ENCODE measurements around the gene SIN3A. TPM values are rescaled to one million over a fixed set of nuclear protein-coding genes. Genes with fewer than 3 reads are reported as not detected.

Gene SIN3A
- total RNA-seq, 1 donor from 2014 or later, result 75.4 TPM

DNA sequence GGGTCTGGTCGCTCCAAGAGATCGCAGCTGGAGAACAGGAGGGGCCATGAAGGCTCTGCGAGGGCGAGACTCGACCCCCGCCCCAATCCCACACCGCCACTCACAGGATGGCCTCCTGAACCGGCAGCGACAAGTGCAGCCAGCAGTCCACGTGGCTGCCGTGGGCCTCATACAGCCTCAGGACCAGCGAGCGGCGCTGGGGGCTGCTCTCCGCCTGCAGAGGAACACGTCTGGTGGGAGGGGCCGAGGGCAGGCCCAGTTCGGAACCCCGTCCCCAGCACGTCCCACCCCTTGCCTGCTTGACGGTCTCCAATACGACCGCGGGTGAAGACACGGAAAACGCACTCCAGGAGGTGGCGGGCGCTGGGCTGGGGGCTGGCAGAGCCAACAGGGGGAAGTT lies 95.5 kb downstream of the SIN3A start:
- Mint-ChIP-seq H3K27ac (no peak overlapping the region), H3K4me3 (no peak overlapping the region), H3K4me1 (ENCODE audit: unreplicated experiment) (no peaks in the 10 kb centered on the region), H3K27me3 (no peaks in the 10 kb centered on the region), H3K9me3 (no peaks in the 10 kb centered on the region), H3K36me3 (no peaks in the 10 kb centered on the region)
- peak; percentile 37 for DNase-seq (ENCODE audit: extremely low spot score, unreplicated experiment)
- TF ChIP-seq, protein P1, sequence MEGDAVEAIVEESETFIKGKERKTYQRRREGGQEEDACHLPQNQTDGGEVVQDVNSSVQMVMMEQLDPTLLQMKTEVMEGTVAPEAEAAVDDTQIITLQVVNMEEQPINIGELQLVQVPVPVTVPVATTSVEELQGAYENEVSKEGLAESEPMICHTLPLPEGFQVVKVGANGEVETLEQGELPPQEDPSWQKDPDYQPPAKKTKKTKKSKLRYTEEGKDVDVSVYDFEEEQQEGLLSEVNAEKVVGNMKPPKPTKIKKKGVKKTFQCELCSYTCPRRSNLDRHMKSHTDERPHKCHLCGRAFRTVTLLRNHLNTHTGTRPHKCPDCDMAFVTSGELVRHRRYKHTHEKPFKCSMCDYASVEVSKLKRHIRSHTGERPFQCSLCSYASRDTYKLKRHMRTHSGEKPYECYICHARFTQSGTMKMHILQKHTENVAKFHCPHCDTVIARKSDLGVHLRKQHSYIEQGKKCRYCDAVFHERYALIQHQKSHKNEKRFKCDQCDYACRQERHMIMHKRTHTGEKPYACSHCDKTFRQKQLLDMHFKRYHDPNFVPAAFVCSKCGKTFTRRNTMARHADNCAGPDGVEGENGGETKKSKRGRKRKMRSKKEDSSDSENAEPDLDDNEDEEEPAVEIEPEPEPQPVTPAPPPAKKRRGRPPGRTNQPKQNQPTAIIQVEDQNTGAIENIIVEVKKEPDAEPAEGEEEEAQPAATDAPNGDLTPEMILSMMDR (conservative IDR thresholded peaks at IDR 0.05), result no peak

DNA sequence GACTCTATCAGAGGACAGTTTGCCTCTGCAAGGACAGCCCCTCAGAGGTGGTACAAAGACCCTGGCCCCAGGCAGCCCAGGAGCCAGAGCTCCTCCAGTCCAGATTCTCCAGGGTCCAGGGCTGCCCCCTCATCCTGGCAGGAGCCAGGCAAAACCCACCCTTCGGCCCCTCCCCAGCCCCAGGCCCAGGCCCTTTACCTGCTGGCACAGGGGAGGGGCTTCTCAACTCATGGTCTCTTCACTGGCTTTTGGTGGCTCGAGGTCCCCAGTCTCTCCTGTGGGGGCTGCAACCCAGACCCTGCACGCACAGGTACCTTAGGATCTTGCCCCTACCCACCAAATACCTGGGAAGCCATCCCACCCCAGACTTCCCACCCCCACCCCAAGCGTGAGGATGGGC lies 96.1 kb downstream of the SIN3A start:
- H3K4me3 Mint-ChIP-seq, result no peak overlapping the region
- no peaks in the 10 kb centered on the region for H3K9me3 Mint-ChIP-seq
- H3K27ac Mint-ChIP-seq, result no peak overlapping the region
- H3K36me3 Mint-ChIP-seq, result no peaks in the 10 kb centered on the region
- no peaks in the 10 kb centered on the region for H3K27me3 Mint-ChIP-seq
- TF ChIP-seq, protein P1 (conservative IDR thresholded peaks at IDR 0.05), result no peak
- no peak for DNase-seq (ENCODE audit: extremely low spot score, unreplicated experiment)
- H3K4me1 Mint-ChIP-seq (ENCODE audit: unreplicated experiment), result no peaks in the 10 kb centered on the region

DNA sequence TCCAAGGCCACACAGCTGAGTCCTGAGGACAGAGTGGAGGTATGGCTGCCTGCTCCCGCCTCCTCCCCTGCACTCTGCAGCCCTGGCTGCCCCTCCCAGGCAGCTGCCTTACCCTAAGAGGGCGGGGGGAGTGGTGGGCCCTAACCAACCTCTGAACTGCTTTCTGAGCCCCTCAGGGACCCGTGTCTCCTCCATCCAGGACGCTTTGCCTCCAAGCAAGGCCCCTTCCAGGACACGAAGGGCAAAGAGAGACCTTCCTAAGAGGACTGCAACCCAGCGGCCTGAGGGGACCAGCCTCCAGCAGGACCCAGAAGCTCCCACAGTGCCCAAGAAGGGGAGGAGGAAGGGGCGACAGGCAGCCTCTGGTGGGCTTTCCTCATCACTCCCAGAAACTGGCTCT lies 97.0 kb downstream of the SIN3A start:
- Mint-ChIP-seq H3K27me3 (no peaks in the 10 kb centered on the region), H3K36me3 (no peaks in the 10 kb centered on the region), H3K4me1 (ENCODE audit: unreplicated experiment) (no peaks in the 10 kb centered on the region), H3K9me3 (no peaks in the 10 kb centered on the region), H3K27ac (no peak overlapping the region), H3K4me3 (no peak overlapping the region)
- no peak for DNase-seq (ENCODE audit: extremely low spot score, unreplicated experiment)
- TF ChIP-seq, protein P1 (conservative IDR thresholded peaks at IDR 0.05), result no peak

DNA sequence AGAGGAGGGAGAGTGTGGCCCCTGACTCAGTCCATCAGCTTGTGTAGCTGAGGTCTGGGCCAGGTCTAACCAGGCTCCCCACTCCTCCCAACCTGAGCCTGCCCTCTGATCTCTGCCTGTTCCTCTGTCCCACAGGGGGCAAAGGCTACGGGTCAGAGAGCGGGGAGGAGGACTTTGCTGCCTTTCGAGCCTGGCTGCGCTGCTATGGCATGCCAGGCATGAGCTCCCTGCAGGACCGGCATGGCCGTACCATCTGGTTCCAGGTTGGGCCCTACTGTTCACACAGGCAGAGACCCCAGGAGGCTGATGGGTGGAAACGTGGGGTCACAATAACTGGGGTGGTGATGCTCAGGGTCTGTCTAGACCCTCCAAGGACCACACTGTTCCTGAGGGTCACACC lies 97.9 kb downstream of the SIN3A start:
- TF ChIP-seq, protein P1 (conservative IDR thresholded peaks at IDR 0.05), result no peak
- Mint-ChIP-seq H3K4me1 (ENCODE audit: unreplicated experiment) (no peaks in the 10 kb centered on the region), H3K27me3 (no peaks in the 10 kb centered on the region), H3K9me3 (no peaks in the 10 kb centered on the region), H3K27ac (no peak overlapping the region), H3K4me3 (no peak overlapping the region), H3K36me3 (no peaks in the 10 kb centered on the region)
- no peak for DNase-seq (ENCODE audit: extremely low spot score, unreplicated experiment)

DNA sequence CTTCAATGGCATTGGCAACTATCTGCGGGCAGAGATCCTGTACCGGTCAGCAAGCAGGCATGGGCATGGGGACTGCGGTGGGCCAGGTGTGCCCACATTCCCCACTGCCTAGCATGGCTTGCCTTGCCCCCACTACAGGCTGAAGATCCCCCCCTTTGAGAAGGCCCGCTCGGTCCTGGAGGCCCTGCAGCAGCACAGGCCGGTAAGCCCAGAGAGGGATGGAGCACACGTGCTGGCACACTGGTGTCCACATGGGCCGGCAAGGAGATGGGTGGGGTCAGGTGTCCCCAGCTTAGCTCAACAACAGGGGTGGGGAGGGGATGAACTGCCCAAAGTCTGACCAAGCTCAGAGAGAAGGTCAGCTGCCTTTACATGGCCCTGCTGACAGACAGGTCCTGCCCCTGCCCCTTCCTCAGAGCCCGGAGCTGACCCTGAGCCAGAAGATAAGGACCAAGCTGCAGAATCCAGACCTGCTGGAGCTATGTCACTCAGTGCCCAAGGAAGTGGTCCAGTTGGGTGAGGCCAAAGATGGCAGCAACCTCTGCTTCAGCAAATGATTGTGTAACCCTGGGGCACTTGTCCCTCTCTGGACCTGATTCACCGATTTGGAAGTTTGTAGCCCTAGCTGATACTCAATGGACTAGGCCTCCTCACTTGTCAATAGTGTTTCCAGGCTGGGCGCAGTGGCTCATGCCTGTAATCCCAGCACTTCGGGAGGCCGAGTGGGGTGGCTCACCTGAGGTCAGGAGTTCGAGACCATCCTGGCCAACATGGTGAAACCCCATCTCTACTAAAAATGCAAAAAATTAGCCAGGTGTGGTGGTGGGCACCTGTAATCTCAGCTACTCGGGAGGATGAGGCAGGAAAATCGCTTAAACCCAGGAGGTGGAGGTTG lies 99.1 kb downstream of the SIN3A start:
- TF ChIP-seq, protein P1 (conservative IDR thresholded peaks at IDR 0.05), result no peak
- Mint-ChIP-seq H3K9me3 (no peaks in the 10 kb centered on the region), H3K27me3 (peaks cover under 1% of the 10 kb centered on the region), H3K36me3 (no peaks in the 10 kb centered on the region), H3K4me1 (ENCODE audit: unreplicated experiment) (no peaks in the 10 kb centered on the region), H3K4me3 (no peak overlapping the region), H3K27ac (no peak overlapping the region)
- no peak for DNase-seq (ENCODE audit: extremely low spot score, unreplicated experiment)

Measured in type B pancreatic cell (in vitro differentiated cells).